LNCaP clone FGC (cell line): ENCODE data around the gene CBX8.

Source experiments
- DNase-seq: peaks from one replicate; pipeline ENCODE4 v3.0.0-alpha.2; 2011; ENCODE audit warnings: low read depth
- H3K4me3 ChIP-seq: 2 replicates; pipeline ENCODE4 v1.5.1; 2011; ENCODE audit warnings: mild to moderate bottlenecking, low read depth, low read length, control low read depth
- TF ChIP-seq, protein P1 (sequence below): IDR thresholded peaks from 2 replicates; pipeline ENCODE4 v1.5.1; 2012; ENCODE audit warnings: mild to moderate bottlenecking; ENCODE audit not compliant: control insufficient read depth, insufficient read depth; ENCODE audit errors: extremely low read depth

The CBX8 gene

DNA sequence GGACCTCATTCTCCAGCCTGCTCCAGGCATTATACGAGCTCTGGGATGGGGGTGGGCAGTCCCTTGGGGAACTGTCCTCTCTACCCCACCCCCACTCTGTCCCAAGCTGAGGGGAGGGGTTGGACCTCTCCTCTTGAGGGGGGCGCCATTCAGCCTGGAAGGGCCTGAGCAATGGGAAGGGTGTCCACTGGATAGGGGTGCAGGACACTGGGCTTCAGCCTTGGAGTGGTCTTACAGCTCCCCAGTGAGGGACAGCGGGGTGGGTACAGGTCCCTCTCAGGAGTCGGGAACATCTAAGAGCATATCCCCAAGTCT is 9.5 kb upstream of the CBX8 start:
- TF ChIP-seq, protein P1, sequence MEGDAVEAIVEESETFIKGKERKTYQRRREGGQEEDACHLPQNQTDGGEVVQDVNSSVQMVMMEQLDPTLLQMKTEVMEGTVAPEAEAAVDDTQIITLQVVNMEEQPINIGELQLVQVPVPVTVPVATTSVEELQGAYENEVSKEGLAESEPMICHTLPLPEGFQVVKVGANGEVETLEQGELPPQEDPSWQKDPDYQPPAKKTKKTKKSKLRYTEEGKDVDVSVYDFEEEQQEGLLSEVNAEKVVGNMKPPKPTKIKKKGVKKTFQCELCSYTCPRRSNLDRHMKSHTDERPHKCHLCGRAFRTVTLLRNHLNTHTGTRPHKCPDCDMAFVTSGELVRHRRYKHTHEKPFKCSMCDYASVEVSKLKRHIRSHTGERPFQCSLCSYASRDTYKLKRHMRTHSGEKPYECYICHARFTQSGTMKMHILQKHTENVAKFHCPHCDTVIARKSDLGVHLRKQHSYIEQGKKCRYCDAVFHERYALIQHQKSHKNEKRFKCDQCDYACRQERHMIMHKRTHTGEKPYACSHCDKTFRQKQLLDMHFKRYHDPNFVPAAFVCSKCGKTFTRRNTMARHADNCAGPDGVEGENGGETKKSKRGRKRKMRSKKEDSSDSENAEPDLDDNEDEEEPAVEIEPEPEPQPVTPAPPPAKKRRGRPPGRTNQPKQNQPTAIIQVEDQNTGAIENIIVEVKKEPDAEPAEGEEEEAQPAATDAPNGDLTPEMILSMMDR: no peak
- H3K4me3 ChIP-seq: no peak overlapping the region
- no peak for DNase-seq

DNA sequence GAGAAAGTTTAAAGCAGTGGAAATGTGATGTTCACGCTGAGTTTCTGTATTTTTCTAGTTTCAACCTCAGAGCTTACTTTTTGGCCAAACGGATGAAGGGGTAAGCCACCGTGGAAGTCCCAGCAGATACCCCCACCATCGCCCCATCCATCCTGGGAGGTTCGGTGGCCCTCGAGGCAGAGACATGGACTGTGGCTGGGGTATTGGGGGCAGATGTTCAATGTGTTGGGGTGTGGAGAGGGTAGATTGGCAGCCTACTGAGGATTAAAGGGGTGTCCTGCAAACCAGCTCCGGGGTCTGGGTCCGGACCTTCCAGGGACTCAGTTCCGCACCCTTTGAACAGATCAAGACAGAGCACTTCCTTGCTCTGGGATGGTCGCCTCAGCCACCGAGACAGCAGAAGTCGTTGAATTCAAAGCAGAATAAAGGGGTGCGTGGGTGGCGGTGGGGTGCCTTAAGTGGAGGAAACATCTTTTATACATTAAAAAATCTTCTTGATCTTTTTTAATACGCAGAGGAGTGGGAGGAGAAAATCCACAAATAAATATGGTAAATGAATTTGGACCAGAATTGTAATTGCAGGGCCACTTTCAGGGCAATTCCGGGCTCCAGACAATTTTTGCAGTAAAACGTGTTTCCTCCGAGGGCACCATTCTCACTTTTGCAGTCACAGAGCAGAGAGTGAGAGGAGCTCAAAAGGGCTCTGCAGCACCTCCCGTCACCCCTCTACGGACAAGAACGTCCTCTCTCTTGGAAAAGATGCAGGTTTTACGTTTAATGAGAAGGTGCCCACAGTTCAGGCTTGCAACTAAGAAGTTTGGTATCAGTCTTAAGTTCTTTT is 8.2 kb upstream of the CBX8 start:
- TF ChIP-seq, protein P1: no peak
- H3K4me3 ChIP-seq: no peak overlapping the region
- DNase-seq: no peak

DNA sequence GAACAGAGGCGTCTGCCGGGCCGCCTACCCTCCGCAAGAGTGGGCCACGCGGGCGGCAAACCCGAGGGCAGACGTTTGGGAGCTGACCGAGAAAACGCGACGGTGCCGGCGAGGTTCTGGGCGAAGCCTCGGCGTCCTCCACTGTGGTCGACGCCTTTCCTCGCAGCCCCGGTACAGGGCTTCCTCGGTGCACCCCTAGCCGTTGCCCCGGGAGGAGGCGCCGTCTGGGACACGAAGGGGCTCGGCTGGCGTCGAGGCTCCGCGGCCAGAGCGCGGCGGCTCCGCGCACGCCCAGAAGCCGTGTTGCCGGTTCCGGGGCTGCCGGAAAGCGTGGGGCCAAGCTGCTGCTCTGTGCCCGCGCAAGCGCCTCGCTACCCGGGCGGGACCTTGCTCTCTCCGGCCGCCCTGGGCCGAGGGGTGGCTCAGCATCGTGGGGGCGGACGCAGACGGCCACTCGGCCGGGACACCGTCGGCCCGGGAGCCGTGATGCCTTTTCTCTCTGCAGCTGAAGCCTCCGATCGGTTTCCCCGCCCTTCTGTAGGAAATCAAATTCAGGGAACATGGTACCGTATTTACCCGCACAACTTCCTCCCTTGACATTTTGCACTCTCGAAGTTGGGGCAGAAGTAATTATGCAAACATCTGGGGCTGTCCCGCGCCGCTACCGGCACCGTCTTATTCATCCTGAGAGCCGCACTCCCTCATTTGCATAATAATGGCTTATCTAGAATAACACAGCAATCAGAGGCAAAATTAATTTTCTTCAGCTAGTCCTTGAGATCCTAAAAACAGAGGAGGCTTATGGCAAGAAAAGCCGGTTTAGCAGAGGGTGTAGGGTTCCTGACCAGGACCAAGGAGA is 7.3 kb upstream of the CBX8 start:
- no peak overlapping the region for H3K4me3 ChIP-seq
- TF ChIP-seq, protein P1: no peak
- no peak for DNase-seq

DNA sequence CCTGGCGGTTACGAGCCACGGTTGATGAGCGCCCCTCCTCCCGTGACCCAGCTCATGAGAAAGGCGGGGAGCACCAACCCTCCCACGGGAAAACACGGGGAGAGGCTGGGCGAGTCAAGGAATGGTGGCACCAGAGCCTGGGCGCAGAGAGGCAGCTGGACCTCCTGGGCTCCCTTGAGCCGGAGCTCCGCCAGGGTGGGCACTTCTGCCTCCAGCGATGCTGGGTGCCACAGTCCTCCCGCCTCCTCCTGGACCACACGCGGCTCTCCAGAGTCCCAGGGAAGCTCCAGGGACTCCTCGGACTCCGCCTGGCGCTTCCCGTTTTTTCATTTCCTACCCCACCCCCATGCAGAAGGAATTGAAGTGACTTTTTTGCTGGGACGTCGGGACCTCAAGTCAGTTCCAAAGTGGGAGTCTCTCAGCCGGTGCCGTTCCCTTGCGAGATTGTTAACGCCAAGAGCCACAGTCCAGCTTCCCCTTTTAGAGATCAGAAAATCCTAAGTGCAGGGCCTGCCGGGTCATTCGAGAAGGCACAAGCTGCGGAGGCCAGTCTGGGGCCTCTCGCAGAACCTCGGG is 6.6 kb upstream of the CBX8 start:
- DNase-seq: no peak
- no peak overlapping the region for H3K4me3 ChIP-seq
- TF ChIP-seq, protein P1: no peak

DNA sequence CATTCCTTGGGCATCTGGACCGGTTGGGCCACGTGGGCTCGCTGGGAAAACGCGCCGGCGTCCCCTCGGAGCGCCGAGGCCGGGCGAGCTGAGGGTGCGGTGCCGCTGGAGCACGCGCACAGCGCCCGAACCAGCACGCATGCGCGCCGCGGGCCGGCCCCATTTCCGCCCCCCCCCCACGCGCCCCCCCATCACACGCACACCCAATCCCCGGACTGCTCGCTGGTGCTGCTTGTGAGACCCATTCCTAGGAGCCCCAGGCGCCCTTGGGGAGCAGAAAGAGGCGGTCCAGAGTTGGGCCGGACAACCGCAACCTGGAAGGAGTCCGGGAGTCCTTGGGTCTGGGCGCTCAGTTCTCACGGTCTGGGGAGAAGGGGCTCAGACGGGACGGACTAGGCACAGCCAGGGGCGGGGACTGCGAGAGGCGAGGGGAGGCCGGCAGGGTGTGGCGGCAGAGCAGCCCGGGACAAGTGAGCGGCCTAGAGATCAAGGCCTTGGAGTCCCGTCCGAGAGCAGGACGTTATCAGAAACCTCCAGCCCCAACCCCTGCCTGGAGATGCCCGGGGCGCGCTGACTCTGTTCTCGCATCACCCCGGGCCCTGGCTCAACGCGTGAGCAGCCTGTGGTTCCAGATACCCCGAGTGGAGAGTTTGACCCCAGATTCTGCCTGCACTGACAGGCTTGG is 6.0 kb upstream of the CBX8 start:
- DNase-seq: no peak
- TF ChIP-seq, protein P1: no peak
- no peak overlapping the region for H3K4me3 ChIP-seq

DNA sequence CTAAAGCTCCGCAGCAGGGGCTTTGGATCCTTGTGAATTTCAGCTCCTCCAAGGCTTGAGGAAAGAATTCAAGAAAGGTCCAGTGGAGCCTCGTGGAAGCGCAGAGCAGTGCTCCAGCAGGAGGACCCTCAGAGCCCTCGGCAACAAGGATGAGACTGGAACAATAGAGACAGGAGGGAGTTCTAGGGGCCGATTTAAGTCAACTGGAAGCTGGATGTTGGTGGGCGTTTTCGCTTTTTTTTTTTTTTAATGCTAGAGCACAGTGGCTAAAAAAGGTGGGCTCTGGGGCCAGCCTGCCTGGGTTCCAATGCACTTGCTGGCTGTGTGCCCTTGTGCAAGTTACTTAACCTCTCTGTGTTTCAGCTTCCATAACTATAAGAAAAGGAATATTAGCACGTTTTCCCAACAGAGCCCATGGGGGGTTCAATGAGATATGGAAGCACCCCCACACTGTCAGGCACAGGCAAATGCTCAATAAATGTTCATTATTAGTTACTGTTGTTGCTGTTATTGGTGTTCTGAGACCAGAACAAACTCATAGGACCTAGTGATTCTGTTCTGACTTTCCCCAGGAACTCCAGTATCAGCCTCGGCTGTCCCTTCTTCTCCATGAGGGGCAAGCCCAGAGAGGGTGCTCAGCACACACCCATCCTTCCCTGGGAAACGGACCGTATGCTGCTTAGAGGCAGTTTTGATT is 5.3 kb upstream of the CBX8 start:
- H3K4me3 ChIP-seq: no peak overlapping the region
- TF ChIP-seq, protein P1: no peak
- DNase-seq: no peak
